Measurements from ENCODE around the gene KRT24.

- TF ChIP-seq, protein P1, sequence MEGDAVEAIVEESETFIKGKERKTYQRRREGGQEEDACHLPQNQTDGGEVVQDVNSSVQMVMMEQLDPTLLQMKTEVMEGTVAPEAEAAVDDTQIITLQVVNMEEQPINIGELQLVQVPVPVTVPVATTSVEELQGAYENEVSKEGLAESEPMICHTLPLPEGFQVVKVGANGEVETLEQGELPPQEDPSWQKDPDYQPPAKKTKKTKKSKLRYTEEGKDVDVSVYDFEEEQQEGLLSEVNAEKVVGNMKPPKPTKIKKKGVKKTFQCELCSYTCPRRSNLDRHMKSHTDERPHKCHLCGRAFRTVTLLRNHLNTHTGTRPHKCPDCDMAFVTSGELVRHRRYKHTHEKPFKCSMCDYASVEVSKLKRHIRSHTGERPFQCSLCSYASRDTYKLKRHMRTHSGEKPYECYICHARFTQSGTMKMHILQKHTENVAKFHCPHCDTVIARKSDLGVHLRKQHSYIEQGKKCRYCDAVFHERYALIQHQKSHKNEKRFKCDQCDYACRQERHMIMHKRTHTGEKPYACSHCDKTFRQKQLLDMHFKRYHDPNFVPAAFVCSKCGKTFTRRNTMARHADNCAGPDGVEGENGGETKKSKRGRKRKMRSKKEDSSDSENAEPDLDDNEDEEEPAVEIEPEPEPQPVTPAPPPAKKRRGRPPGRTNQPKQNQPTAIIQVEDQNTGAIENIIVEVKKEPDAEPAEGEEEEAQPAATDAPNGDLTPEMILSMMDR (conservative IDR thresholded peaks at IDR 0.05; ENCODE audit: low read depth, low read length): no peak
- no peak for TF ChIP-seq EZH2 (IDR thresholded peaks at IDR 0.05; ENCODE audit: borderline replicate concordance, low read depth, low read length, poor library complexity, severe bottlenecking)
These were observed 4.2 kb downstream of the KRT24 start for GRCh38 chr17:40699371-40699770.

All from A673 (cell line).